GM20000 (cell line): Measurements from ENCODE around the gene AFAP1L2.

Experiments used
- DNase-seq: peaks from one replicate; pipeline ENCODE4 v3.0.0; 2012; ENCODE audit warnings: low spot score
- CTCF ChIP-seq: IDR thresholded peaks from 2 replicates; pipeline ENCODE4 v1.5.1; 2012; ENCODE audit warnings: mild to moderate bottlenecking, control low read depth; ENCODE audit errors: extremely low read depth, missing control alignments

The AFAP1L2 gene

GRCh38 chr10:114316744-114317143 lies 87.6 kb downstream of the AFAP1L2 start:
- DNase-seq = no peak
- TF ChIP-seq CTCF = no peak

GRCh38 chr10:114315566-114316420 lies 88.5 kb downstream of the AFAP1L2 start:
- no peak for DNase-seq
- TF ChIP-seq CTCF = no peak

- TF ChIP-seq CTCF = no peak
- no peak for DNase-seq
Measured at GRCh38 chr10:114313866-114314265, 90.4 kb downstream of the AFAP1L2 start.

GRCh38 chr10:114313139-114313538 lies 91.2 kb downstream of the AFAP1L2 start:
- DNase-seq = no peak
- no peak for TF ChIP-seq CTCF

- DNase-seq = no peak
- TF ChIP-seq CTCF = no peak
Measured at GRCh38 chr10:114311496-114312209, 92.6 kb downstream of the AFAP1L2 start.

- TF ChIP-seq CTCF = no peak
- DNase-seq = no peak
Measured at GRCh38 chr10:114311023-114311422, 93.3 kb downstream of the AFAP1L2 start.

GRCh38 chr10:114310346-114310745 lies 94.0 kb downstream of the AFAP1L2 start:
- no peak for DNase-seq
- TF ChIP-seq CTCF = no peak
